HepG2 (cell line): ENCODE data around the gene DNAJC5. TPM values are rescaled to one million over a fixed set of nuclear protein-coding genes. Genes with fewer than 3 reads are reported as not detected.

Experiments used
- EED ChIP-seq: sonication (generic); formaldehyde crosslinking; IDR thresholded peaks from 2 replicates; pipeline ENCODE4 v1.5.0; 2020; ENCODE audit warnings: mild to moderate bottlenecking, missing genetic modification reagents
- FOSL2 ChIP-seq: sonication (generic); formaldehyde crosslinking; IDR thresholded peaks from 2 replicates; pipeline ENCODE4 v1.4.0; 2020; ENCODE audit warnings: missing genetic modification reagents
- FOXA3 ChIP-seq: IDR thresholded peaks from 2 replicates; pipeline ENCODE4 v1.6.1; 2016; ENCODE audit warnings: missing genetic modification reagents, missing compliant biosample characterization
- FOXK1 ChIP-seq: sonication (generic); formaldehyde crosslinking; IDR thresholded peaks from 2 replicates; pipeline ENCODE4 v1.4.0; 2020; ENCODE audit warnings: low read depth, missing genetic modification reagents, borderline replicate concordance
- HNF4A ChIP-seq: sonication (generic); formaldehyde crosslinking; IDR thresholded peaks from 2 replicates; pipeline ENCODE4 v1.4.0; 2020; ENCODE audit warnings: missing genetic modification reagents
- HNF4G ChIP-seq, 2 experiments: sonication (generic) in 1 of 2; formaldehyde crosslinking in 1 of 2; IDR thresholded peaks; 2 replicates each; pipeline versions ENCODE4 v1.4.0 to v1.6.1; 2011 to 2020; ENCODE audit warnings: borderline replicate concordance in 2 of 2, low read depth in 2 of 2, mild to moderate bottlenecking in 2 of 2, low read length in 1 of 2, missing genetic modification reagents in 1 of 2, moderate library complexity in 1 of 2
- MEIS2 ChIP-seq: sonication (generic); formaldehyde crosslinking; IDR thresholded peaks from 2 replicates; pipeline ENCODE4 v1.9.0; 2021; ENCODE audit warnings: mild to moderate bottlenecking, missing genetic modification reagents
- NCOR1 ChIP-seq: fragments of 200-600 bp; sonication (generic); IDR thresholded peaks from 2 replicates; pipeline ENCODE4 v1.7.0; 2017; ENCODE audit warnings: antibody characterized with exemption, low read length, borderline replicate concordance
- PCBP1 ChIP-seq: fragments of 200-400 bp; formaldehyde crosslinking; IDR thresholded peaks from 2 replicates; pipeline ENCODE4 v1.6.1; 2017; ENCODE audit warnings: mild to moderate bottlenecking, low read depth, low read length, borderline replicate concordance
- RFX3 ChIP-seq: IDR thresholded peaks from 2 replicates; pipeline ENCODE4 v1.6.1; 2016; ENCODE audit warnings: missing biosample characterization, missing genetic modification reagents
- RFXANK ChIP-seq: IDR thresholded peaks from 2 replicates; pipeline ENCODE4 v1.6.1; 2016
- SMC3 ChIP-seq: IDR thresholded peaks from 2 replicates; pipeline ENCODE4 v1.6.1; 2011; ENCODE audit warnings: low read length, improper control_type of control experiment
- TBX3 ChIP-seq: fragments of 450-650 bp; IDR thresholded peaks from 2 replicates; pipeline ENCODE4 v1.6.1; 2017; ENCODE audit warnings: antibody characterized with exemption, mild to moderate bottlenecking, inconsistent platforms, borderline replicate concordance
- ZBTB7B ChIP-seq: sonication (generic); formaldehyde crosslinking; IDR thresholded peaks from 2 replicates; pipeline ENCODE4 v1.4.0; 2020; ENCODE audit warnings: missing genetic modification reagents
- ZMAT3 ChIP-seq: sonication (generic); formaldehyde crosslinking; conservative IDR thresholded peaks from 2 replicates; pipeline ENCODE4 v1.7.0; 2021; ENCODE audit warnings: missing genetic modification reagents
- ZNF17 ChIP-seq: sonication (generic); formaldehyde crosslinking; IDR thresholded peaks from 2 replicates; pipeline ENCODE4 v1.5.0; 2020; ENCODE audit warnings: mild to moderate bottlenecking, missing genetic modification reagents
- ZNF34 ChIP-seq: sonication (generic); formaldehyde crosslinking; IDR thresholded peaks from 2 replicates; pipeline ENCODE4 v1.4.0; 2020; ENCODE audit warnings: mild to moderate bottlenecking, missing genetic modification reagents, borderline replicate concordance
- ZNF564 ChIP-seq: sonication (generic); formaldehyde crosslinking; IDR thresholded peaks from 2 replicates; pipeline ENCODE4 v1.8.1; 2023; ENCODE audit warnings: mild to moderate bottlenecking, missing genetic modification reagents
- ZSCAN21 ChIP-seq: sonication (generic); formaldehyde crosslinking; IDR thresholded peaks from 2 replicates; pipeline ENCODE4 v1.8.0; 2022; ENCODE audit warnings: mild to moderate bottlenecking, missing genetic modification reagents, moderate library complexity, borderline replicate concordance
- ZSCAN29 ChIP-seq: sonication (generic); formaldehyde crosslinking; conservative IDR thresholded peaks from 2 replicates; pipeline ENCODE4 v1.4.0; 2020; ENCODE audit warnings: mild to moderate bottlenecking, missing genetic modification reagents
- polyA plus RNA-seq, 8 experiments: library from polyadenylated mRNA; depleted of rRNA in 3 of 8; stranded (reverse) in 7 of 8; unstranded in 1 of 8; fragments of >200 nt; fragmentation: Illumina TruSeq in 4 of 8; extraction: Trizol in 4 of 8; gene quantifications; 2 replicates each; pipeline versions ENCODE4 v1.2.1 to v1.2.3, GENCODE V29; 2011 to 2016; ENCODE audit warnings: low read depth in 4 of 8, missing spikeins in 1 of 8, mixed read lengths in 1 of 8; ENCODE audit not compliant: insufficient read depth in 1 of 8
- total RNA-seq, 5 experiments: library from RNA; depleted of rRNA; stranded (reverse); fragments of >200 nt; fragmentation: Illumina TruSeq; extraction: Trizol; gene quantifications; 2 replicates each; pipeline ENCODE4 v1.2.3, GENCODE V29; 2016; ENCODE audit warnings: low read depth in 1 of 5
- TF ChIP-seq, protein P1 (sequence below): sonication (generic); formaldehyde crosslinking; conservative IDR thresholded peaks from 2 replicates; pipeline ENCODE4 v1.4.0; 2020; ENCODE audit warnings: missing genetic modification reagents
- TF ChIP-seq, protein P2 (sequence below): sonication (generic); formaldehyde crosslinking; IDR thresholded peaks from 2 replicates; pipeline ENCODE4 v1.5.0; 2020; ENCODE audit warnings: mild to moderate bottlenecking, missing genetic modification reagents
- TF ChIP-seq, protein P3 (sequence below): sonication (generic); formaldehyde crosslinking; IDR thresholded peaks from 2 replicates; pipeline ENCODE4 v1.4.0; 2020; ENCODE audit warnings: mild to moderate bottlenecking, missing genetic modification reagents
- TF ChIP-seq, protein P4 (sequence below): sonication (generic); formaldehyde crosslinking; IDR thresholded peaks from 2 replicates; pipeline ENCODE4 v1.5.1; 2020; ENCODE audit warnings: missing genetic modification reagents, mild to moderate bottlenecking, borderline replicate concordance

DNAJC5 gene
- total and polyA plus RNA-seq, 2 of the 13 experiments (the other 11 are each of a cell fraction or from before 2014, with no cell fraction given) = 42.8 to 64.5 TPM

DNA sequence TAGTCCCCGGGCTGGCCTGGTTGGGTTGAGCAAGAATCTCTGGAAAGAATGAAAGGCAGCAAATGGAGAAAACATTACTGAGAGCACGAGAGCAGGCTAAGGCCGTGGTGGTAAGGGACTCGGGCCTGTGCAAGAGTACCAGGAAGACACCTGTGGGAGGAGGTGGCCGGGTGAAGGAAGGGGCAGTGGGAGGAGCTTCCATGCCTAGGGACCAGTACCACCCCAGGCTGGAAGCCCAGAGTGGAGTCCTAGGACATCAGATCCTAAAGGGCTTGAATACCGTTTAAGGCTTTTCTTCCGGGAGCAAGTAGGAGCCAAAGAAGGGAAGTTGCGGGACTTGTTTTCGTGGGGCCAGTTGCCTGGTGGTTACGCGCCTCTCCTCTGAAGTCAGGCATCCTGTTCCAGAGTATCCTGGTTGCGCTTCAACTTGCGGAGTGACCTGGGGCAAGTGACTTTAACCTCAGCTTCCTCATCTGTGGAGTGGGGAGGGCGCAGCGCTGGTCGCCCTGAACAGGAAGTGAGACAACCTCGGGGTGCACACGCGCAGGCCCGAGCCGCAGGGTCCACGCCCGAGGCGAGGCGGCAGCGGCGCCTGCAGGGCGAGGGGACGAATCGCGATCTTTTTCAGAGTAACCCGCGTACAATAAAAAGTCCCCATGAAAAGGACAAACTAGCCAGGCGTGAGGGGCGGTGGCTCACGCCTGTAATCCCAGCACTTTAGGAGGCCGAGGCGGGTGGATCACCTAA lies 31.0 kb upstream of the DNAJC5 start (continued):
- TF ChIP-seq, protein P1, sequence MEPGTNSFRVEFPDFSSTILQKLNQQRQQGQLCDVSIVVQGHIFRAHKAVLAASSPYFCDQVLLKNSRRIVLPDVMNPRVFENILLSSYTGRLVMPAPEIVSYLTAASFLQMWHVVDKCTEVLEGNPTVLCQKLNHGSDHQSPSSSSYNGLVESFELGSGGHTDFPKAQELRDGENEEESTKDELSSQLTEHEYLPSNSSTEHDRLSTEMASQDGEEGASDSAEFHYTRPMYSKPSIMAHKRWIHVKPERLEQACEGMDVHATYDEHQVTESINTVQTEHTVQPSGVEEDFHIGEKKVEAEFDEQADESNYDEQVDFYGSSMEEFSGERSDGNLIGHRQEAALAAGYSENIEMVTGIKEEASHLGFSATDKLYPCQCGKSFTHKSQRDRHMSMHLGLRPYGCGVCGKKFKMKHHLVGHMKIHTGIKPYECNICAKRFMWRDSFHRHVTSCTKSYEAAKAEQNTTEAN (CRISPR knock-in tag) = no peak; the same call in 1 of the 2 replicates
- TF ChIP-seq ZBTB7B (CRISPR knock-in tag) = peak; percentile 76
- no peak; the same call in 1 of the 2 replicates for TF ChIP-seq NCOR1
- no peak for TF ChIP-seq RFXANK (CRISPR knock-in tag)
- peak; percentile 32; the same call in 1 of the 2 replicates for TF ChIP-seq MEIS2 (CRISPR knock-in tag)
- peak; percentile 32; the same call in 1 of the 2 replicates for TF ChIP-seq HNF4G (IDR thresholded peaks at IDR 0.05; ENCODE audit: borderline replicate concordance, low read depth, low read length)
- TF ChIP-seq HNF4G (CRISPR knock-in tag; IDR thresholded peaks at IDR 0.05; ENCODE audit: borderline replicate concordance, low read depth) = peak; percentile 35
- peak; percentile 36; the same call in 1 of the 2 replicates for TF ChIP-seq HNF4A (CRISPR knock-in tag)
- no peak for TF ChIP-seq ZSCAN21 (CRISPR knock-in tag)
- TF ChIP-seq, protein P2, sequence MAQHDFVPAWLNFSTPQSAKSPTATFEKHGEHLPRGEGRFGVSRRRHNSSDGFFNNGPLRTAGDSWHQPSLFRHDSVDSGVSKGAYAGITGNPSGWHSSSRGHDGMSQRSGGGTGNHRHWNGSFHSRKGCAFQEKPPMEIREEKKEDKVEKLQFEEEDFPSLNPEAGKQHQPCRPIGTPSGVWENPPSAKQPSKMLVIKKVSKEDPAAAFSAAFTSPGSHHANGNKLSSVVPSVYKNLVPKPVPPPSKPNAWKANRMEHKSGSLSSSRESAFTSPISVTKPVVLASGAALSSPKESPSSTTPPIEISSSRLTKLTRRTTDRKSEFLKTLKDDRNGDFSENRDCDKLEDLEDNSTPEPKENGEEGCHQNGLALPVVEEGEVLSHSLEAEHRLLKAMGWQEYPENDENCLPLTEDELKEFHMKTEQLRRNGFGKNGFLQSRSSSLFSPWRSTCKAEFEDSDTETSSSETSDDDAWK = no peak
- TF ChIP-seq TBX3 = no peak; the same call in 1 of the 2 replicates
- no peak; the same call in 1 of the 2 replicates for TF ChIP-seq ZMAT3 (CRISPR knock-in tag)
- TF ChIP-seq ZNF34 (CRISPR knock-in tag) = no peak; the same call in 1 of the 2 replicates
- no peak; the same call in 1 of the 2 replicates for TF ChIP-seq PCBP1
- TF ChIP-seq ZNF17 (CRISPR knock-in tag) = peak; percentile 69
- peak; percentile 55; the same call in 1 of the 2 replicates for TF ChIP-seq FOXK1 (CRISPR knock-in tag)
- TF ChIP-seq ZSCAN29 = peak; percentile 56; the same call in 1 of the 2 replicates
- peak; percentile 92; the same call in 1 of the 2 replicates for TF ChIP-seq ZNF564
- TF ChIP-seq SMC3 = no peak; the same call in 1 of the 2 replicates
- no peak for TF ChIP-seq RFX3 (CRISPR knock-in tag)
- TF ChIP-seq FOXA3 (CRISPR knock-in tag) = peak; percentile 71
- TF ChIP-seq, protein P3, sequence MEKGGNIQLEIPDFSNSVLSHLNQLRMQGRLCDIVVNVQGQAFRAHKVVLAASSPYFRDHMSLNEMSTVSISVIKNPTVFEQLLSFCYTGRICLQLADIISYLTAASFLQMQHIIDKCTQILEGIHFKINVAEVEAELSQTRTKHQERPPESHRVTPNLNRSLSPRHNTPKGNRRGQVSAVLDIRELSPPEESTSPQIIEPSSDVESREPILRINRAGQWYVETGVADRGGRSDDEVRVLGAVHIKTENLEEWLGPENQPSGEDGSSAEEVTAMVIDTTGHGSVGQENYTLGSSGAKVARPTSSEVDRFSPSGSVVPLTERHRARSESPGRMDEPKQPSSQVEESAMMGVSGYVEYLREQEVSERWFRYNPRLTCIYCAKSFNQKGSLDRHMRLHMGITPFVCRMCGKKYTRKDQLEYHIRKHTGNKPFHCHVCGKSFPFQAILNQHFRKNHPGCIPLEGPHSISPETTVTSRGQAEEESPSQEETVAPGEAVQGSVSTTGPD (CRISPR knock-in tag) = no peak
- TF ChIP-seq, protein P4, sequence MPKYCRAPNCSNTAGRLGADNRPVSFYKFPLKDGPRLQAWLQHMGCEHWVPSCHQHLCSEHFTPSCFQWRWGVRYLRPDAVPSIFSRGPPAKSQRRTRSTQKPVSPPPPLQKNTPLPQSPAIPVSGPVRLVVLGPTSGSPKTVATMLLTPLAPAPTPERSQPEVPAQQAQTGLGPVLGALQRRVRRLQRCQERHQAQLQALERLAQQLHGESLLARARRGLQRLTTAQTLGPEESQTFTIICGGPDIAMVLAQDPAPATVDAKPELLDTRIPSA (CRISPR knock-in tag) = no peak
- 0 out of 2 replicates have a peak, but pooled peaks have one; percentile 63 for TF ChIP-seq EED (CRISPR knock-in tag)
- TF ChIP-seq FOSL2 (CRISPR knock-in tag) = peak; percentile 64
